ENCODE measurements around the gene SIGMAR1. TPM values are rescaled to one million over a fixed set of nuclear protein-coding genes. Genes with fewer than 3 reads are reported as not detected.

The SIGMAR1 gene
- total RNA-seq, 1 donor from 2014 or later = 25.6 TPM

DNA sequence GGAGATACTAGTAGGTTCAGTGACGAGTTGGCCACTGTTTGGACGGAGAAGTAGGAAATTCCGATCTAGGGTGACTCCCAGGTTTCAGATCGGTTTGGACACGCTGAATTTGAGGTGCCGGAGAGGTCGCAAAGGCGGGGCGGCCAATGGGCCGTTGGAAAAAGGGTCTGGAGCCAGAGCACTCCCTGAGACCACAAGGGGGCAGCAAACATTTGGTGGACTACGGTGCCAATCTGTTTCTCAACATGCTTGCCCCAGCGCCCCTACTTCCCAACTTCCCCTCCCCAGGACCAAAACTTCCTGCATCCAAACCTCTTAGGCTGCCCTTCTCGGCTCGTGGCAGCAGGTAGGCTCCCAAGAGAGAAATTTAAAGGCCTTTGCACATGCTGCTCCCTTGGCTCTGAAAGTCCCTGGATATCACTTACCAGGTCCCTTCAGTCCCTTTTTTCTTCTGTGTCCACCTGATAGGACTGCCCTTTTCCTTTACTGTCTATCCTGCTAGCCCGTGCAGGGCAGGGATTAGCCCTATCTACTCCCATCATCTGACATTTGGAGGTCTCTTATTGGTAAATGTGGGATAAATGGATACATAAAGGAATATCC, 24.7 kb downstream of the SIGMAR1 start:
- intact Hi-C loops (cut with DNase I) = loop anchor here (1.0 to 10.0 kb wide), 2 partner anchors 21 to 488 kb away; partner anchors contain the start of gene DCAF12
- DNase-seq (ENCODE audit: missing footprints) (peak; percentile 86), ATAC-seq (peak; percentile 70)

DNA sequence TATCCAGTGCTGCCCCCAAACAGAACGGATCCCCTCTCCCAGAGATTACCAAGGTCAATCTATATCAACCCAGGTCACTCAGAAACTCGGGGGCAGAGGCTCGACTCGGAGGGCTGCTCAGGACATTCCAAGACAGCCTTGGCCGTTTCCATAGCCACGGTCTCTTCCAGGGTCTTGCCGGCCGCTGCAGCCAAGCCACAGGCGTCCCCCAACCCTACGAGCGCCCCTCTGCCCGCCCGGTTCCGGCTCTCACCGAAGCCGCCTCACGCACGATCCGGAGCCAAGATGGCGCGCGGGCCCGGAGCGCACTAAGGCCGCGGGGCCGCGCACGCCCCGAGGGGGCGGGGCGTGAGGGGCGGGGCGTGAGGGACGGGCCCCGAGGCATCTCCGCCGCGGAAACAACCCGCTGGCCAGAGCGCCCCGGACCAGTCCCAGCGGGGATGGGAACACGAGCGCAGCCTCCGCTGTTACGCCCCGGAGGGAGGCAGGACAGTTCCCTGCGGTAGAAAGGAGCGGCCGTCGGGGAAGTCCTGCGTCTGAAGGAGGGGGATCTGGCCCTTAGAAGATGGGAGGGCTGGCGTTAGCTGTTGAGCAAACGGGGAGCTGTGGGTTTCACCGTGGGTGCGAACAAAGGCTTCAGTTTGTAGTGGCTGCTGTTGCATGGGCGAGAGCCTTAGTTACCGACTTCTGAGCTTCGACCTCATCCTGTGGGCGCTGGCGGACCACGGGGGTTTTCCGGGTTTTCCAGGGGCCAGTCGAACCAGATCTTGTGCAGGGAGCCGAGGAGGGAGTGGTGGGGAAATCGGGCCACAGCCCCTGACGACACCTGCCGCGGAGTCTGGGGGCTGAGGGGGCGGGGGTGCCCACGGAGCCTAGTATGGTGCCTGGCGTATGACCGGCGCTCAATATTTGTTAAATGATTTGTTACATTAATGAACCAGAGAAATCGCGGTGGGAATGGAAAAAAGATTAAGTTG, 25.5 kb downstream of the SIGMAR1 start, which contains the start of gene RPP25L:
TSS of gene RPP25L (minus strand) at position 287 of the 977 bp plus-strand sequence. CDS start 801 bp downstream, outside the sequence.
- peak; percentile 95 for ATAC-seq
- intact Hi-C loops (cut with DNase I) = loop anchor here (1.0 to 10.0 kb wide), 2 partner anchors 22 to 487 kb away; partner anchors contain the start of gene DCAF12
- DNase-seq (ENCODE audit: missing footprints) = peak; percentile 95

- no peak for DNase-seq (ENCODE audit: missing footprints)
- intact Hi-C loops (cut with DNase I) = loop anchor here (10.0 kb wide), 1 partner anchor 487 kb away; the partner anchor contains the start of gene DCAF12
- peak; percentile 10 for ATAC-seq
Observed at GRCh38 chr9:34611251-34611810, 26.3 kb downstream of the SIGMAR1 start.

GRCh38 chr9:34610434-34611206, 27.0 kb downstream of the SIGMAR1 start:
- DNase-seq (ENCODE audit: missing footprints) = no peak
- intact Hi-C loops (cut with DNase I) = loop anchor here (10.0 kb wide), 1 partner anchor 486 kb away; the partner anchor contains the start of gene DCAF12
- peak; percentile 35 for ATAC-seq

DNA sequence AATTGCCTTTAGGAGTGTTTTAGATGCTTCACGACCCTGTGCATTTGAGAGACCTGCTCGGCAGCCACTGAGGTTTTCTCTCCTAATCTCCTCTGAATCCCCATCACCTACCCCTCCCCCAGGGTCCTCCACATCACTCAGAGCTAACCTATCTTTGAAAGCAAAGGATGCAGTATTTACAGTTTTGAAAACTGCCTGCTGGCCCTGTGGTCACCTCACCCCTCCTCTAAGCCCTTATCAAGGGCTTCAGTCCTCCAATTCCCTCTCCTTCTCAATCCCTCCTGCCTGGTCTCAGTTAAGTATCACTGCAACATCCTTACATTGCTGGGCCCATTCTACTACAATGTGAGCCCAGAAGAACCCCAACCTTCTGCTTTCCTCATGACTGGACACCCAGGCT, 30.3 kb downstream of the SIGMAR1 start:
- intact Hi-C loops (cut with DNase I) = no loop called here
- DNase-seq (ENCODE audit: missing footprints) = no peak
- ATAC-seq = no peak

- intact Hi-C loops (cut with DNase I) = no loop called here
- ATAC-seq (no peak), DNase-seq (ENCODE audit: missing footprints) (no peak)
Observed at GRCh38 chr9:34606905-34607304, 30.7 kb downstream of the SIGMAR1 start.

DNA sequence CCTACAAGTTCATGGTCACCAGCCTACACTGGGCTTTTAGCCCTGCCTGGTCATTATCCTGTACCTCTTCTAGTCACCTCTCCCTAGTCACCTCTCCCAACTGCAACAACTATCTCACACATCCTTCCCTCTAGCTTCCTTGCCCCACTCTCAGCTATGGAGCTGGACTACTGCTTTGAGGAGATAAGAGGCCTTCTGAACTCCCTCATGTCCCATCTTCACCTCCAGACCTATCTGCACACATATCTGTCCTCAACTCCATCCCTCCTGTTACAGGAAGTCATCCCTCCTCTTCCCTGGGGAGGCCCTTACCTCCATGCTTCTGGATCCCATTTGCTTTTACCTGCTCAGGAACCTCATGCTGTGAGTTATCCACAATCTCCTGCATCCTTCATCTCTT, 31.4 kb downstream of the SIGMAR1 start:
- DNase-seq (ENCODE audit: missing footprints) (no peak), ATAC-seq (no peak)
- intact Hi-C loops (cut with DNase I) = no loop called here

GRCh38 chr9:34603610-34604231, 33.9 kb downstream of the SIGMAR1 start:
- peak; percentile 84 for ATAC-seq
- intact Hi-C loops (cut with DNase I) = loop anchor here (2.0 to 5.0 kb wide), 2 partner anchors 55 to 271 kb away; no protein-coding TSS in a partner anchor
- peak; percentile 90 for DNase-seq (ENCODE audit: missing footprints)

DNA sequence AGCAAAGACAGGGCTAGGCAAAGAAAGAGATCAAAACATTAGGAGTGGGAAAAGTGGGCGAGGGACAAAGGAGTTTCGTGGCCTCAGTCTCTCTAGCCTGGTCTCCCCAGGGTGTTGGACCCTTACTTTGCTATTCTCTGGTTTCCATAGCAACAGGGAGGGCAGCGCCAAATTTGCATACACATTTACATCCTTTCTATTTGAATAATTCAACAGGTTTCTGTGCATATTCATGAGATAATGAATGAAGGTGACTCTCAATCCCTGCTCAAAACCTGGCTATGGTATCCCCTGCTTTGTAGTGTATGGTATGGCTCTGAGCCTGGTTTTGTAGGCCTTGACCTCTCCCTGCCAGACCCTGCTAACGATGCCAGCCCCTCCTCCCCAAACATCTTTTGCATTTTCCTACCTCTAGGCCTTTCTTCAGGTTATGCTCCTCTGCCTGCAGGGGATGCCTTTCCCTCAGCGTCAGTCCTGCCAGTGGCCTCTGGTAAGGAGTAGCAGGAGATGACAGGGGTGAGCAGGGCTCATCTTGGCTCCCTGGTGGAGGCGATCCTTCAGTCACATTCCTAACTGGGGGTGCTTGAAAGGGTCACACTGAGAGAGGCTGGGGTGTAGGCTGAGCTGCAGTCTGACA, 35.5 kb downstream of the SIGMAR1 start:
- ATAC-seq = no peak
- DNase-seq (ENCODE audit: missing footprints) = no peak
- intact Hi-C loops (cut with DNase I) = loop anchor here (2.0 to 5.0 kb wide), 2 partner anchors 53 to 270 kb away; no protein-coding TSS in a partner anchor

DNA sequence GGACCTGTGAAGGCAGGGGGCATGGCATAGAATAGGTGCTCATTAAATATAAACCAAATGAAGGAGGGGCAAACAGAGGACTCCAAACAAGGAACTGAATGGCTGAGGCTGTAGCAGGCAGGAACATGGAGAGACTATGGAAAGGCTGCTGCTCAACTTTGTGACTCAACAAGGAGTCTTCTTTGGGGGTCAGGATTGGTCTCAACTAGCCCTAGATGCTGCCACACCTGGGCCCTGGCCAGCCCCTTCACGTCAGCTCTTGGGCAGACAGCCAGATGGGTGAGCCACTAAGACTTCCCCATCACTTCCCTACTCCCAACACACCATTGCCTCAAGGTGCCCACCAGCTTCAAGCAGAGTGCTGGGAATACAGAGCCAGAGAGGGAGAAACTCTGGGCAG, 36.7 kb downstream of the SIGMAR1 start:
- ATAC-seq (no peak), DNase-seq (ENCODE audit: missing footprints) (no peak)

GRCh38 chr9:34599546-34599945, 38.0 kb downstream of the SIGMAR1 start:
- DNase-seq (ENCODE audit: missing footprints) (no peak), ATAC-seq (no peak)
- intact Hi-C loops (cut with DNase I) = loop anchor here (10.0 kb wide), 1 partner anchor 195 kb away; no protein-coding TSS in a partner anchor

More for the DNA sequence above, 36.7 kb downstream of the SIGMAR1 start:
- intact Hi-C loops (cut with DNase I) = loop anchor here (5.0 kb wide), 1 partner anchor 269 kb away; no protein-coding TSS in a partner anchor

GRCh38 chr9:34594177-34594576, 43.4 kb downstream of the SIGMAR1 start:
- intact Hi-C loops (cut with DNase I) = loop anchor here (5.0 to 10.0 kb wide), 2 partner anchors 92 to 189 kb away; no protein-coding TSS in a partner anchor

DNA sequence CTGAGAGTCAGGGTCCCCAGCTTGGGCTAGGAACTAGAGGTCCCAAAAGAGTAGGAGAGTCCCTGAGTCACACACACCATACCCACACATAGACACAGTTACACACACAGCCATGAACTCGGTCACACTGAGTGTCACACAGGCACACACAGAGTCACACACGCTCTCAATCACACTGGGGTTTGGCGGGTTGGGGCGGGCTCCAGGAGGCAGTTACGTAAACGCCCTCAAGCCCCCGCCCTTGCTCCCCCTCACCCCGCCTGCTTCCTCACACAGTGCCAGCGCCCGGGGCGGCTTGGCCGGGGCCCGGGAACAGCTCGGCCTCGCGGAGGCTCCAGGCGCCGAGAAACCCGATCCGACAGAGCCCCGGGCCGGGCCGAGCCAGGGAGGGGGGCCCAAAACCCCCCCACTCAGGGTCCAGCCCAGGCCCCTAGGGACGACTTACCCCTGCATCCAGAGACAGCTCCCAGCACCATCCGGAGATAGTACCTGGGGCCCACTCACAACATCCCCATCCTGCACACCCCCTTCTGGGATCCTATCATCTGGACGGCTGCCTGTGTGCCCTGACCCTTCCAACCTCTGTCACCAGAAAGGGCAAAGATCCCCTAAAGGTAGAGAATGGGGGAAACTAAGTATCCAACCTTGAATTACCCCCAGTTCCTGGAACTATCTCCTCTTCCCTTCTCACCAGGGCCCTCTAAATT, 44.5 kb downstream of the SIGMAR1 start:
- peak; percentile 92 for DNase-seq (ENCODE audit: missing footprints)
- ATAC-seq = peak; percentile 86
- intact Hi-C loops (cut with DNase I) = loop anchor here (5.0 to 10.0 kb wide), 2 partner anchors 91 to 188 kb away; no protein-coding TSS in a partner anchor

More at GRCh38 chr9:34594177-34594576, 43.4 kb downstream of the SIGMAR1 start:
- ATAC-seq = no peak
- DNase-seq (ENCODE audit: missing footprints) = no peak

DNA sequence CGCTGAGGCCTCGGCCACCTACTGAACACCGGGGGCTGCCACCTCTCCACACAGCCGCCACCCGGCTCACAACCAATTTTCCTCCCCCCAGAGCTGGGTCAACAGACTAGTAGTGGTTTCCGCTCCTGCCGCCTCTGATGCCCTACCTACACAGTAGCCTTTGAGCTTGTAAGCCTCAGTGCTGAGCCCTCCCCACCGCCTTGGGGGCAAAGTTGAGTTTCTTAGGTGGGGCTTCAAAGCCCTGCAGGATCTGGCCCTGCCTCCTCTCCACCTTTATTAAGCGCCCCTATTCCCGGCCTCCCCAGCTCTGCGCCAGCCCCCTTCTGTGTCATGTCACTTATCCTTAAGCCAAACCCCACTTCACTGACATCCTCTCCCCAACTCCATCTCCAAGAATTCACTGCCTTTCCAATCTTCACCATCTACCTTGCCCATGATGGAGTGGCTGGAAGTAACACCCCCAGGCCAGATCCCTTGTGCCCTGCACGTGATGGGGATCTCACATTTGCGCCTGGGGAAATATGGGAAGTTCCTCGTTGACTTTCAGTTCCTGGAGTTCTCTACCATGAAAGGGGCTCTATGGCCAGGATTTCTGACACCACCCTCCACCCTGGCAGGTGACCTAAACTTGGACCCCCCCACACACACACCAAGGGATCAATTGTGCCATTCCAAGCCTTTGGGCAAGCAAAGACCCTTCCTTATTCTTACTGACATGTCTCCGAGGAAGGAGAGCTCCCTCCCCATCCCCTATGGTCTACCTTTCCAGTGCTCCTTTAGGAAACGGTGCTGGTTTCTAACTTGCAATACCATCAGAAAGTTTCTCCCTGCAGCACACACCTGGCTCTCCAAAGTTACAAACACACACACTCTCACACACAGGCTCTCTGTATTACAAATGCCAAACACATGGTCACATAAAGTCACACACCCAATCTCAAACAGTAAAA, 45.4 kb downstream of the SIGMAR1 start:
- DNase-seq (ENCODE audit: missing footprints) (no peak), ATAC-seq (no peak)
- intact Hi-C loops (cut with DNase I) = loop anchor here (1.0 to 10.0 kb wide), 3 partner anchors 44 to 187 kb away; no protein-coding TSS in a partner anchor

DNA sequence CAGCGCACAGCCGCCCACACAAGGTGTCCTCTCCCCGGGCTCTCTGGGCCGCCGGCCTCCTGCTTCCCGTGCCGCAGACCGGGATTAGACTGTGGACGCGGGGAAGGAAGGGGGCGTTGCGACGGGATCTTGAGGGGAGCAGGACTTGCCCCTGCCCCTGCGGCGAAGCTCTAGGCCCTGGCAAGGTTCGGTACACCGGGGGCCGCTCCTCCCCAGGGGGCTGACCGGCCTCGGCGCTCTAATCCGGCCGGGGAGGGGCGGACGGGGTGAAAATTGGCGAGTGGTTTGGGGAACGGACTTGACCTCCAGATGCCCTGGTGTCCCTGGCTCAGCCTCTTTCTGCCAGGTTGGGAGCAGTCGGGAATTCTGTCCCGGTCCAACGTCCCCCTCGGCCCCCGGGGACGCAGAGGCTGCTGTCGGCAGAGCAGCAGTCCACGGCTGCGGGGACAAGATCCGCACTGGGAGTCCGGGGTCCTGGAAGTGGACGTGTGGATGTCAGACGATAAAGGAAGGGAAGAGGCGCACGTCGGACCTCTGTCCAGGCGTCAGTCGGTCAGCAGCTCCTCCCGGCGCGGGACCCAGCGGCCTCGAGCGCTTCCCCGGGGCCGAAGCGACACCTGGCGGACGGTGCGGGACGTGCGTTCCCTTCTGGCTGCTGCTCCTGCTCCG, 46.2 kb downstream of the SIGMAR1 start:
- intact Hi-C loops (cut with DNase I) = loop anchor here (1.0 to 10.0 kb wide), 3 partner anchors 43 to 187 kb away; no protein-coding TSS in a partner anchor

More for the DNA sequence above, 46.2 kb downstream of the SIGMAR1 start:
- DNase-seq (ENCODE audit: missing footprints) = peak; percentile 93
- peak; percentile 74 for ATAC-seq
